HG03558 (cell line): Measurements from ENCODE around the gene NDUFC2.
"Not testable (repeated sequence)": the region's sequence is repeated elsewhere in the genome, so short reads cannot be mapped to it uniquely, and the experiment has no call there.

Experiments
- ATAC-seq: cut with Tn5 transposase; IDR thresholded peaks from one replicate; pipeline ENCODE4 v1.9.1; 2021; ENCODE audit warnings: moderate number of reproducible peaks; ENCODE audit not compliant: unreplicated experiment; ENCODE audit errors: extremely low read depth

NDUFC2 gene

GRCh38 chr11:78080818-78081495, 1.3 kb upstream of the NDUFC2 start:
- no peak for ATAC-seq

DNA sequence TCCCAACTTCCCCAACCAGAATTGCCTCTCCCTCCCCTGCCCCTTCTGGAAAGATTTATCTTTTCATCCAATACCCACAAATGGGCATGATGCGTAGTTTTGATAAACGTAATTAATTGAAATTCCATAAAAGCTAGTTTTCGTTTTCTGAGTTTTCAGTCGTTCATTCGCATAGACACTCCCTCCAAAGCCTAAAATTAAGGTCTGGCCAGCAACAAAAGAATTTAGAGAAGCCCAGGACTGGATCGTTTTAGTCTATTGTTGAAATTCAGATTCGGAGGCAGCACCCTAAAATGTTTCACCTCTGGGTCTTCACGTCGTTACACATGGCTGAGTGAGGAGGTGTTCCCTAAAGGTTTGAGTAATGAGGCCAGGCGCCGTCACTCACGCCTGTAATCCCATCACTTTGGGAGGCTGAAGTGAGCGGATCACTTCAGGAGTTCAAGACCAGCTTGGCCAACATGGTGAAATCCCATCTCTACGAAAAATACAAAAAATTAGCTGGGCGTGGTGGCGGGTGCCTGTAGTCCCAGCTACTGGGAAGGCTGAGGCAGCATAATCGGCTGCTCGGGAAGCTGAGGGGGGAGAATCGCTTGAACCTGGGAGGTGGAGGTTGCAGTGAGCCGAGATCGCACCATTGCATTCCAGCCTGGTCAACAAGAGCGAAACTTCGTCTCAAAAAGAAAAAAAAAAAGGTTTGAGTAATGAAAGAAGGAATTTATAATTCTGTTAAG, 589 bp upstream of the NDUFC2 start:
- no peak for ATAC-seq

DNA sequence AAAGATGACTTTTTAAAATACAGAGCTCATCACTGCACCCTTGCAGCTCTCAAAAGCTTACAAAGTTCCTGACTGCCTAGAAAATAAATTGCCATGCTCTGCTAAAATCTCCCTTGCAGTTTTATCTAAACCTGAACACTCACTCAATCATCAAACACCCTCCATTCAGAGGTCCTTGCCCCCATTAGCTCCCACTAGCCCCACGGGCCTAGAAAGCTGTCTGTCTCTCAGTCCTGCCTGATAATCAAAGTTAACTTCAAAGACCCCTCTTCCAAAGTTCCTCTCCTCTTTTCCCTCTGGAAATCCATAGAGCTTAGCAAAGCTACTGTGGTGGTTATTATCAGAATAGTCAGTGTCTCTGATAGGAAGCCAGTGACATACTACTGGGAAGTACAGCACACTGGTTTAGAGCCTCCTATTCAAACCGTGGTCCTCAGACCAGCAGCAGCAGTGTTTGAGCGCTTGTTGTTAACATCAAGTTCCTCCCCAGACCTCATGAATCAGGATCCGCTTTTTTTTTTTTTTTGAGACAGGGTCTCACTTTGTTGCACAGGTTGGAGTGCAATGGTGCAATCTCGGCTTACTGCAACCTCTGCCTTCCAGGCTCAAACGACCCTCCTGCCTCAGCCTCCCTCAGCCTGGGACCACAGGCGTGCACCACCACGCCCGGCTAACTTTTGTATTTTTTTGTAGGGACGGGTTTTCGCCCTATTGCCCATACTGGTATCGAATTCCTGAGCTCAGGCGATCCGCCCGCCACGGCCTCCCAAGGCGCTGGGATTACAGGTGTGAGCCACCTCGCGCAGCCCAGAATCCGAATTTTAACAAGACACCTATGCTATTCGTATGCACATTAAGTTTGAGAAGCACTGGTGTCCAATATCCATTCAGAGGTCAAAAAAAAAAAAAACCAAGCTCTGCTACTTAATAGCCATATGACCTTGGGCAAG, 1.2 kb downstream of the NDUFC2 start:
- no peak for ATAC-seq

GRCh38 chr11:78077592-78077991, 2.1 kb downstream of the NDUFC2 start:
- ATAC-seq: not testable (repeated sequence)

DNA sequence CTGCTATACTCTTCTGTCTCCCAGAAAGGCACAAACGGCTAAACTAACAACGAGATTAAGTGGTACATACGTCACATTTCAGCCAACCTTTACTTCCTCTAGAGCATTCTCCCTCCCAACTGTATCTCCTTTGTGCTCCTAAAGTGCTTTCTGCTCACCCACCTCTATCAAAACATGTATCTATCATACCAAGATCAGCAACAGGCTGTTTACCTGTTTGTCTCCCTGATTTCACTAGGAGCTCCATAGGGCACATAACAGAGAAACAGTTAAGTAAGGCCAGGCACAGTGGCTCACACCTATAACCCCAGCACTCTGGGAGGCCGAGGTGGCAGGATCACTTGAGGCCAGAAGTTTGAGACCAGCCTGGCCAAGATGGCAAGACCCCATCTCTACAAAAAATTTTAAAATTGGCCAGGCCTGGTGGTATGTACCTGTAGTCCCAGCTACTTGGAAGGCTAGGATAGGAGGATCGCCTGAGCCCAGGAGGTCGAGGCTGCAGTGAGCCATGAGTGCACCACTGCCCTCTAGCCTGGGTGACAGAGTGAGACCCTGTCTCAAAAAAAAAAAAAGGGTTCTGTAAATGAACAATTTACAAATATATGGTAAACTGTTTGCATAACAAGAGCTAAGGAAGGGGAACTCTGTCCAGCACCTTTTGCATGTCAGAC, 2.8 kb downstream of the NDUFC2 start:
- no peak for ATAC-seq

- no peak for ATAC-seq
These were observed 4.9 kb downstream of the NDUFC2 start for GRCh38 chr11:78074756-78075155.

- ATAC-seq: no peak
These were observed 7.2 kb downstream of the NDUFC2 start for GRCh38 chr11:78072455-78072854.

DNA sequence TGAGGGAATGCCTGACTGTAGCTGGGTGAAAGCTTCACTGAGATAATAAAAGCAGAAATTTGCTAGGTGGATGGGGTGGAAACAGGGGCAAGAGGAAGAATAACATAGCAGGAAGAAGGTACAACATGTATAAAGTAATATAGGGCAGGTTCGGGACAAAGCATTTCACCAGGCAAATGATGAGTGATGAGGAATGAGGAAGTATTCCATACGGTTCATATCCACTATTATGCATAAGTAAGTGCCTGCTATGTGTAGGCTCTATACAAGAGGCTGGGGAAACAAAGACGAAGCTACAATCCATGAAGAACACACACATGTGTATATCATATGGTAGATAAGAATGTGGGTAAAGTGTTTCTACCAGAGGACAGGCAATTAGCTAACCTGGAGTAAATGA, 7.9 kb downstream of the NDUFC2 start:
- ATAC-seq: no peak

DNA sequence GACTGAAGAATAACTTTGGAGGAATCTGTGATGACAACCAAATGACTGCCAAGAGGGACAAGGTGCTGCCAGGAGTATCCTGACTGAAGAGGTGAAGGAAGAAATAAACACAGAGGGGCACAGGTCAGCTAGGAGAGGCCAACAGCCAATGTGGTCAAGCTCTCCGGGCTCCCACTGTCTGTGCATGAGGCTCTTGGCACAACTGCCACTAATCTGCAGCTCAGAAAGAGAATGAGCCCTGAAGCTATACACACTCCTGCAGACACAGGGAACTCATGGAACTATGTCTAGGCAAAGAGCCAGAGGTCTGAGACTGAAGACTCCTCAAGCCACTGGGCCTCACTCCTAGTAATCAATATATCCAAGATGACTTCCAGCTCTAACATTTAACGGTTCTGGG, 9.0 kb downstream of the NDUFC2 start:
- ATAC-seq: no peak

DNA sequence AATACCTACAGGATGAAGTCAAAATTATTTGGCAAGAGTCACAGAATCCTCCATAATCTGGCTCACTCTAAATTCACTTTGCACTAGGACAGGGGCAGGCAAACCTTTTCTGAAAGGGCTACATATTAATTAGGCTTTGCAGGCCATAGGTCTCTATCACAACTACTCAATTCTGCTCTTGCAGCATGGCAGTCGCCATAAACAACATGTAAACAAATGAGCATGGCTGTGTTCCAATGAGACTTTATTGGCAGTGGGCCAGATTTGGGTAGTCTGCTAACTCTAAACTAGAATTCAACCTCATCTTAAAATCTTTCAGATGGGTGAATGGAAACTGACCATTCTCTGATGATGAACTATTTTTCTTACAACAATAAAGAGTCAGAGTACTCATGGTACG, 10.2 kb downstream of the NDUFC2 start:
- no peak for ATAC-seq

DNA sequence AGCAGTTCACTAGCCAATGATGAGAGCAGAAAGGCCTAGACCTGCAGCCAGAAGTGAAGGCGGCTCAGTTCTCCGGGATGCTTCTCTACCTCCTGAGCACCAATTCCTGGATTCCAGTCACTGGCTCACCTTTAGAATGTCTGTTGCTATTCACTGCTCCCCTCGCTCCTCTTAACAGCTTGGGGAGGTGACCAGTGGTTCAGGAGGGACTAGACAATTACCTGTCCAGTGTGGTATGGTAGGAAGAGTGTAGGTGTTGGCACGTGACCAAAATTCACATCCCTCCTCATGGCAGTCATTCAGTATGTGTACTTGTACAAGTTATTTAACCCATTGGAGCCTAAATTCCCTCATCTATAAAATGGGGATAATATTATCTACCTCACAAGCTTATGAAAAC, 12.0 kb downstream of the NDUFC2 start:
- ATAC-seq: no peak

GRCh38 chr11:78066471-78066870, 13.2 kb downstream of the NDUFC2 start:
- ATAC-seq: no peak

DNA sequence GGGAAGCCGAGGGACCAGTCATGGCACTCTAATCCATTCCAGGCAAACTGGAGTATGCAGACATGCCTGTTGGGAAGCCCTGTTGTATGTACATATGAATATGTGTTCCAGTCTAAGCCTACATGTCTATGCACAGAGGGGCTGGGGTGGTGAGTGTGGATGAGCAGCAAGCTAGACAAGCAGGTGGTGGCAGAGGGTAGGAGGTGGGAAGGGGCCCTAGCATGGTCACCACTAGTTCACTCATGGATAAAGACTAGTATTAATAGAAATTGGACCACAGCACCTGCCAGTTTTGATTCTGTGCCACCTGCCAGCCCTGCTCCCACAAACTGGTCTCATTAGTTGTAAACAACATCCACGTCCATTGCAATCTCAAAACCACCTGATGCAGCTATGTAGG, 14.5 kb downstream of the NDUFC2 start:
- ATAC-seq: no peak

GRCh38 chr11:78063440-78064181, 16.1 kb downstream of the NDUFC2 start, which contains the start of gene THRSP:
TSS of gene THRSP (plus strand) at chr11:78063861. CDS start at chr11:78063882, 21 bp downstream.
- ATAC-seq: no peak

GRCh38 chr11:78062671-78063070, 17.0 kb downstream of the NDUFC2 start:
- ATAC-seq: no peak

DNA sequence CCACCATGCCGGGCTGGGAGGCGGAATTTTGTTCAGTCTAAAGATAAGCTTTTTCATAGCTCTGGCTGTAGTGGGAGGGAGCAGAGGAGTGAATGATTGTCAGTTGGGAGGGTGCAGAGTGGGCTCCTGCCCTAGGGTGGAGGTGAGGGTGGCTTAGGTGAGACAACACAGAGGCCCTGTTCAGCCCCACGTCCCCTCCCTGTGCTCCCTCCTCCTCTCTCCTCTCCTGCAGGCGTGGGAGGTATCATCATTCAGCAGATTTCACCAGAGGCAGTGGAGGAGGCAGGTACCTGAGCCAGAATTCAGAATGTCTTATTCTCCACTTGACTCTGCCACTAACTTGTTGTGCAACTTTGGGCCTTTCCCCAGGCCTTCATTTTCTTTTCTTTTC, 17.7 kb downstream of the NDUFC2 start:
- ATAC-seq: no peak

DNA sequence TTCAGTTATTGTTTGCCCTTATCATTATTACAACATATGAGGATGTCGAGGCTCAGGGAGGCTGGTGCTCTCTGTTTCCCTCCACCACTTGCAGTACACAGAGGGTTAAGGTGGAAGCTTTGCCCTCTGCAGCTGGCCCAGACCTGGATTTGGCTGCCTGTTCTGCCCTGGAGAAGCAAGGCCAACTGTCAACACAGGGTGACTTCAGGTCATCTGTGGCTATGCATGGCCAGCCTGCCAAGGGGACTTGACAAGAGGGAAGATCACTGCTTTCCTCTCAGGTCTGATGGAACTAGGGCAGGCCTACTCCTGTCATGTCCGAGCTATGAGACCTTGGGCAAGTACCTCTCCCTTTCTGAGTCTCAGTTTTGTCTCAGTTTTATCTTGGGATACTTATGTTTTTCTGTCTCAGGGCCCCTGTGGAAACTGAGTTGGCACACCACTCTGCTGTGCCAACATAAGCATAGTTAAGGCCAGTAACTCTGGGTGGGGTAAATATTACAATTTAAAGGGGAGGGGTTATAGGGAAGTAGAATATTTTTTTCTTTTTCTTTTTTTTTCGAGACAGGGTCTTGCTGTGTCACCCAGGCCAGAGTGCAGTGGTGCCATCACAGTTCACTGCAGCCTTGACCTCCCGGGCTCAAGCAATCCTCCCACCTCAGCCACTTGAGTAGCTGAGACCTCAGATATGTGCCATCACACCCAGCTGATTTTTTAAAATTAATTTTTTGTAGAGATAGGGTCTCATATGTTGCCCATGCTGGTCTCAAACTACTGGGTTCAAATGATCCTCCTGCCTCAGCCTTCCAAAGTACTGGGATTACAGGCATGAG, 18.4 kb downstream of the NDUFC2 start:
- no peak for ATAC-seq

DNA sequence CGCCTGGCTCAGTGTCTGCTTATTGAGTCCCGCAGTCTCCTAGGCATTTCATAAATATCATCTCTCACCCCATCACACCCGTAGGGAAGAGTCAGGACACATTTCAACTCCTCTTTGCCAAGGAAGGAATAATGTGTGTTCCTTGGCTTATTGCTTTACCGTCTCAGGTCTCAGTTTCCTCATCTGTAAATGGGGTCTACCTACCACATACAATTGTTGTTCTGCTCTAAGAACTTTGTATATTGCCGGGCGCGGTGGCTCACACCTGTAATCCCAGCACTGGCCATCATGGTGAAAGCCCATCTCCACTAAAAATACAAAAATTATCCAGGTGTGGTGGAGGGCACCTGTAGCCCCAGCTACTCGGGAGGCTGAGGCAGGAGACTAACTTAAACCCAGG, 19.1 kb downstream of the NDUFC2 start:
- no peak for ATAC-seq
